Left forelimb (tissue), 1 donor: Measurements from ENCODE around the gene FNBP1.

Experiments used
- DNase-seq: peaks from one replicate; pipeline ENCODE4 v3.0.0-alpha.2; 2018; ENCODE audit warnings: low spot score

Gene FNBP1

GRCh38 chr9:129889941-129890717 lies 152.9 kb downstream of the FNBP1 start:
- DNase-seq, result no peak

- no peak for DNase-seq
Observed at GRCh38 chr9:129889122-129889940, 153.7 kb downstream of the FNBP1 start.

- no peak for DNase-seq
Observed at GRCh38 chr9:129888293-129889121, 154.5 kb downstream of the FNBP1 start.

GRCh38 chr9:129887334-129888292 lies 155.4 kb downstream of the FNBP1 start:
- DNase-seq, result no peak

GRCh38 chr9:129886226-129887174 lies 156.5 kb downstream of the FNBP1 start:
- DNase-seq, result no peak

GRCh38 chr9:129885670-129886106 lies 157.3 kb downstream of the FNBP1 start:
- DNase-seq, result peak; percentile 87

- DNase-seq, result no peak
Observed at GRCh38 chr9:129885018-129885669, 157.8 kb downstream of the FNBP1 start.

- no peak for DNase-seq
Observed at GRCh38 chr9:129884220-129885017, 158.6 kb downstream of the FNBP1 start.

- DNase-seq, result no peak
Observed at GRCh38 chr9:129881547-129882324, 161.3 kb downstream of the FNBP1 start.

GRCh38 chr9:129880654-129881546 lies 162.1 kb downstream of the FNBP1 start:
- DNase-seq, result peak; percentile 80

GRCh38 chr9:129879991-129880653 lies 162.9 kb downstream of the FNBP1 start:
- DNase-seq, result no peak

- no peak for DNase-seq
Observed at GRCh38 chr9:129879103-129879699, 163.8 kb downstream of the FNBP1 start.

- DNase-seq, result no peak
Observed at GRCh38 chr9:129878291-129878690, 164.7 kb downstream of the FNBP1 start.

GRCh38 chr9:129876815-129877214 lies 166.2 kb downstream of the FNBP1 start:
- no peak for DNase-seq

GRCh38 chr9:129875687-129876395 lies 167.1 kb downstream of the FNBP1 start:
- DNase-seq, result no peak
